Bronchial epithelial cell (primary cell): ENCODE measurements around the gene GRIK4. TPM values are rescaled to one million over a fixed set of nuclear protein-coding genes. Genes with fewer than 3 reads are reported as not detected.
A peak's percentile ranks its signal among the peaks of the same experiment; 100 is the strongest.

Source experiments
- DNase-seq: peaks from one replicate; pipeline ENCODE4 v3.0.0-alpha.2; 2010; ENCODE audit warnings: low read depth
- FAIRE-seq: peaks from 2 replicates; lab custom pipeline; 2011; peaks lifted over from hg19 to GRCh38; lab: Jason Lieb, UNC
- H3K27me3 ChIP-seq: 2 replicates; pipeline ENCODE4 v1.5.1; 2011; ENCODE audit warnings: low read length; ENCODE audit not compliant: control insufficient read depth, insufficient read depth
- H3K36me3 ChIP-seq: 2 replicates; pipeline ENCODE4 v1.5.1; 2011; ENCODE audit warnings: low read length; ENCODE audit not compliant: control insufficient read depth, insufficient read depth
- H3K4me3 ChIP-seq: 2 replicates; pipeline ENCODE4 v1.5.1; 2011; ENCODE audit warnings: mild to moderate bottlenecking, low read depth, low read length, control low read depth
- CTCF ChIP-seq: IDR thresholded peaks from 2 replicates; pipeline ENCODE4 v1.5.1; 2011; ENCODE audit warnings: mild to moderate bottlenecking, moderate library complexity, low read length, control low read depth, inconsistent platforms; ENCODE audit not compliant: insufficient read depth, severe bottlenecking
- total RNA-seq: library from RNA; depleted of rRNA; stranded (reverse); fragments of >200 nt; gene quantifications from 2 replicates; pipeline ENCODE4 v1.2.1, GENCODE V29; 2014

GRIK4 gene
- total RNA-seq, 1 donor from 2014 or later: not detected

GRCh38 chr11:120769906-120770305, 258.4 kb downstream of the GRIK4 start:
- DNase-seq (no peak), FAIRE-seq (no peak)
- TF ChIP-seq CTCF: no peak
- Histone ChIP-seq H3K36me3 (no peaks in the 10 kb centered on the region), H3K4me3 (no peak overlapping the region), H3K27me3 (no peaks in the 10 kb centered on the region)

GRCh38 chr11:120771551-120772060, 260.1 kb downstream of the GRIK4 start:
- Histone ChIP-seq H3K36me3 (no peaks in the 10 kb centered on the region), H3K4me3 (no peak overlapping the region), H3K27me3 (no peaks in the 10 kb centered on the region)
- DNase-seq (no peak), FAIRE-seq (no peak)
- TF ChIP-seq CTCF: no peak

GRCh38 chr11:120773501-120774031, 262.0 kb downstream of the GRIK4 start:
- no peak for TF ChIP-seq CTCF
- DNase-seq: peak; percentile 1
- Histone ChIP-seq H3K36me3 (no peaks in the 10 kb centered on the region), H3K4me3 (no peak overlapping the region), H3K27me3 (no peaks in the 10 kb centered on the region)
- no peak for FAIRE-seq

- Histone ChIP-seq H3K36me3 (no peaks in the 10 kb centered on the region), H3K4me3 (no peak overlapping the region), H3K27me3 (peaks cover 2% of the 10 kb centered on the region)
- FAIRE-seq: no peak
- no peak for DNase-seq
- TF ChIP-seq CTCF: no peak
These were observed 263.2 kb downstream of the GRIK4 start for GRCh38 chr11:120774591-120775386.

GRCh38 chr11:120775986-120776951, 264.7 kb downstream of the GRIK4 start:
- FAIRE-seq (no peak), DNase-seq (no peak)
- TF ChIP-seq CTCF: no peak
- Histone ChIP-seq H3K36me3 (no peaks in the 10 kb centered on the region), H3K4me3 (no peak overlapping the region), H3K27me3 (peaks cover 2% of the 10 kb centered on the region)
